A549 (cell line): ENCODE data around the gene COPS3. TPM values are rescaled to one million over a fixed set of nuclear protein-coding genes. Genes with fewer than 3 reads are reported as not detected.

ENCODE experiments used
- ATAC-seq, 2 experiments: fragments of 200-7000 bp in 1 of 2; fragments of >200 bp in 1 of 2; cut with Nextera tagmentation in 1 of 2; cut with Tn5 transposase in 1 of 2; 3 replicates each; pipeline versions ENCODE4 v1.8.0 to v1.9.1; 2018 to 2020; ENCODE audit warnings: mild to moderate bottlenecking in 1 of 2, moderate library complexity in 1 of 2
- CTCF ChIA-PET: fragments of 300-600 bp; sonication (Branson Sonifier 250); formaldehyde crosslinking; extraction: SDS; loops from one replicate; lab custom pipeline; 2021; ENCODE audit warnings: antibody characterized with exemption, inconsistent platforms; lab: Yijun Ruan, JAX
- POLR2A ChIA-PET: fragments of 350-600 bp; formaldehyde crosslinking; extraction: SDS; loops from one replicate; lab custom pipeline; 2021; ENCODE audit warnings: antibody characterized with exemption, inconsistent platforms; lab: Yijun Ruan, JAX
- DNase-seq, 2 experiments: peaks; one replicate each; pipeline versions ENCODE4 v3.0.0 to v3.0.0-alpha.2; 2011 to 2016; ENCODE audit warnings: low read depth in 1 of 2, low spot score in 1 of 2
- FAIRE-seq: peaks from 2 replicates; lab custom pipeline; 2011; peaks lifted over from hg19 to GRCh38; lab: Jason Lieb, UNC
- H3K27ac ChIP-seq, 2 experiments: fragments of >200 bp; sonication (Bioruptor Twin); formaldehyde crosslinking; 3 replicates each; pipeline ENCODE4 v1.5.1; 2016 to 2017
- H3K4me1 ChIP-seq: fragments of >200 bp; sonication (Bioruptor Twin); formaldehyde crosslinking; 3 replicates; pipeline ENCODE4 v1.6.1; 2016
- H3K4me2 ChIP-seq: fragments of >200 bp; sonication (Bioruptor Twin); formaldehyde crosslinking; 3 replicates; pipeline ENCODE4 v1.6.1; 2016
- H3K4me3 ChIP-seq: fragments of >200 bp; sonication (Bioruptor Twin); formaldehyde crosslinking; 3 replicates; pipeline ENCODE4 v1.5.1; 2016
- H3K9me3 ChIP-seq: fragments of >200 bp; sonication (Bioruptor Twin); formaldehyde crosslinking; 3 replicates; pipeline ENCODE4 v1.6.1; 2016
- BHLHE40 ChIP-seq: IDR thresholded peaks from 2 replicates; pipeline ENCODE4 v1.6.1; 2012; ENCODE audit warnings: low read depth, low read length, inconsistent platforms
- EHMT2 ChIP-seq: fragments of 200-600 bp; sonication (generic); IDR thresholded peaks from 2 replicates; pipeline ENCODE4 v1.6.1; 2016; ENCODE audit warnings: antibody characterized with exemption, low read depth, mild to moderate bottlenecking, moderate library complexity
- EP300 ChIP-seq, 2 experiments: fragments of >200 bp; sonication (Bioruptor Twin); formaldehyde crosslinking; IDR thresholded peaks; 2 replicates in 1 of 2; 3 replicates in 1 of 2; pipeline ENCODE4 v1.6.1; 2016 to 2017
- FOXS1 ChIP-seq: fragments of 250-450 bp; sonication (Bioruptor Pico); IDR thresholded peaks from 2 replicates; pipeline ENCODE4 v1.5.0; 2020; ENCODE audit warnings: mild to moderate bottlenecking, moderate library complexity
- HDAC2 ChIP-seq: fragments of 200-600 bp; sonication (generic); IDR thresholded peaks from 2 replicates; pipeline ENCODE4 v1.6.1; 2016
- HOXB5 ChIP-seq: fragments of 250-450 bp; sonication (Bioruptor Pico); IDR thresholded peaks from 2 replicates; pipeline ENCODE4 v1.5.0; 2020; ENCODE audit warnings: mild to moderate bottlenecking, moderate library complexity
- JUN ChIP-seq, 2 experiments: fragments of >200 bp; sonication (Bioruptor Twin); formaldehyde crosslinking; IDR thresholded peaks; 2 replicates in 1 of 2; 3 replicates in 1 of 2; pipeline ENCODE4 v1.6.1; 2016 to 2017
- KDM1A ChIP-seq: fragments of 200-600 bp; sonication (generic); IDR thresholded peaks from 2 replicates; pipeline ENCODE4 v1.6.1; 2016; ENCODE audit warnings: low read depth, mild to moderate bottlenecking
- MAFK ChIP-seq: fragments of 450-650 bp; IDR thresholded peaks from 2 replicates; pipeline ENCODE4 v1.6.1; 2014; ENCODE audit not compliant: partially characterized antibody
- MAZ ChIP-seq: fragments of 150-350 bp; IDR thresholded peaks from 2 replicates; pipeline ENCODE4 v1.6.1; 2014; ENCODE audit warnings: antibody characterized with exemption, low read depth, low read length, borderline replicate concordance
- NR3C1 ChIP-seq: fragments of >200 bp; sonication (Bioruptor Twin); formaldehyde crosslinking; IDR thresholded peaks from 3 replicates; pipeline ENCODE4 v1.6.1; 2017
- RAD21 ChIP-seq, 2 experiments: fragments of >200 bp in 1 of 2; sonication (Bioruptor Twin) in 1 of 2; formaldehyde crosslinking in 1 of 2; IDR thresholded peaks in 1 of 2; conservative IDR thresholded peaks in 1 of 2; 2 replicates in 1 of 2; 3 replicates in 1 of 2; pipeline ENCODE4 v1.6.1; 2012 to 2018; ENCODE audit warnings: inconsistent platforms in 1 of 2
- RNF2 ChIP-seq: fragments of 200-600 bp; sonication (generic); IDR thresholded peaks from 2 replicates; pipeline ENCODE4 v1.6.1; 2016; ENCODE audit warnings: low read depth, mild to moderate bottlenecking, antibody characterized with exemption, moderate library complexity, borderline replicate concordance
- SMC3 ChIP-seq: fragments of >200 bp; sonication (Bioruptor Twin); formaldehyde crosslinking; IDR thresholded peaks from 3 replicates; pipeline ENCODE4 v1.6.1; 2018; ENCODE audit warnings: inconsistent platforms
- TFCP2L1 ChIP-seq: fragments of 250-450 bp; sonication (Bioruptor Pico); IDR thresholded peaks from 2 replicates; pipeline ENCODE4 v1.5.0; 2021; ENCODE audit warnings: mild to moderate bottlenecking
- TP53 ChIP-seq: fragments of 250-450 bp; sonication (Bioruptor Pico); IDR thresholded peaks from 2 replicates; pipeline ENCODE4 v1.5.0; 2021; ENCODE audit warnings: mild to moderate bottlenecking, moderate library complexity
- ZC3H11A ChIP-seq: fragments of 450-650 bp; IDR thresholded peaks from 2 replicates; pipeline ENCODE4 v1.6.1; 2014; ENCODE audit warnings: antibody characterized with exemption, mild to moderate bottlenecking
- ZFP36 ChIP-seq: fragments of 450-650 bp; IDR thresholded peaks from 2 replicates; pipeline ENCODE4 v1.6.1; 2014; ENCODE audit warnings: borderline replicate concordance; ENCODE audit not compliant: partially characterized antibody
- ZNF302 ChIP-seq: fragments of 250-450 bp; sonication (Bioruptor Pico); IDR thresholded peaks from 2 replicates; pipeline ENCODE4 v1.9.0; 2021; ENCODE audit warnings: inconsistent platforms, mild to moderate bottlenecking, moderate library complexity
- WGBS: methylation state at CpG from one replicate; pipeline ENCODE4 v1.1.6; 2017; ENCODE audit errors: missing lambda C conversion rate; 5-methylcytosine and 5-hydroxymethylcytosine counted together
- polyA plus RNA-seq, 4 experiments: library from polyadenylated mRNA; depleted of rRNA in 3 of 4; stranded (reverse); fragments of >200 nt; fragmentation: RNase III in 1 of 4; extraction: RNeasy Plus Mini Kit Qiagen cat#74134 plus additional on column Dnase treatment in 1 of 4; gene quantifications; 2 replicates in 3 of 4; 3 replicates in 1 of 4; pipeline ENCODE4 v1.2.3, GENCODE V29; 2011 to 2017
- TF ChIP-seq, protein P1 (sequence below): fragments of >200 bp; sonication (Bioruptor Twin); formaldehyde crosslinking; IDR thresholded peaks from 3 replicates; pipeline ENCODE4 v1.6.1; 2016
- TF ChIP-seq, protein P2 (sequence below): IDR thresholded peaks from 2 replicates; pipeline ENCODE4 v1.6.1; 2012; ENCODE audit warnings: low read depth, borderline replicate concordance
- TF ChIP-seq, protein P3 (sequence below): fragments of >200 bp; sonication (Bioruptor Twin); formaldehyde crosslinking; IDR thresholded peaks from 3 replicates; pipeline ENCODE4 v1.5.1; 2016

COPS3 gene
- polyA plus RNA-seq, 2 of the 4 experiments (the other 2 are of a cell fraction), result 149 to 204 TPM

DNA sequence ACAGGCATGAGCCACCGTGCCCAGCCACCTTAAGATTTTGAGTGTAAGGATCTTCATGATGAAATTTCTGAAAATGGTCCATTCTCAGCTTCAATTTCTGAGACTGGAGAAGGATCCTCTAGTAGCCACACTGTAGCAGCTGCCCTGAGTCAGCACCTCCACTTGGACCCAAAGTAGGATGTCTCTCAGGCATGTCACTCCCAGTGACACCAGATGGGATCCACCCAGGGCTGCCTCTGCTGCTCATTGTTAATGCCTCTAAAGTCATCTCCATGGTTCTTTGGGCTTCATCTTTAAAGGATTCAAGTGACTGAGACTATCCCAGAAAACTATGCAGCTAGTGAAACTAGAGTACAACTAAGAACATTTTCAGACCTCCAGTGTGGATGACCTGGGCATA, 82.8 kb downstream of the COPS3 start:
- WGBS, result 100% methylated on average over 1 of the region's 1 CpG
- TF ChIP-seq RAD21 (conservative IDR thresholded peaks at IDR 0.05 in 1 of 2, IDR thresholded peaks at IDR 0.05 in 1 of 2) (no peak), TFCP2L1 (CRISPR knock-in tag) (no peak), SMC3 (no peak), EHMT2 (no peak), ZC3H11A (no peak), FOXS1 (CRISPR knock-in tag) (no peak)
- TF ChIP-seq, protein P1, sequence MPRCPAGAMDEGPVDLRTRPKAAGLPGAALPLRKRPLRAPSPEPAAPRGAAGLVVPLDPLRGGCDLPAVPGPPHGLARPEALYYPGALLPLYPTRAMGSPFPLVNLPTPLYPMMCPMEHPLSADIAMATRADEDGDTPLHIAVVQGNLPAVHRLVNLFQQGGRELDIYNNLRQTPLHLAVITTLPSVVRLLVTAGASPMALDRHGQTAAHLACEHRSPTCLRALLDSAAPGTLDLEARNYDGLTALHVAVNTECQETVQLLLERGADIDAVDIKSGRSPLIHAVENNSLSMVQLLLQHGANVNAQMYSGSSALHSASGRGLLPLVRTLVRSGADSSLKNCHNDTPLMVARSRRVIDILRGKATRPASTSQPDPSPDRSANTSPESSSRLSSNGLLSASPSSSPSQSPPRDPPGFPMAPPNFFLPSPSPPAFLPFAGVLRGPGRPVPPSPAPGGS, result no peak
- ATAC-seq, result peak; percentile 32 to 44; a peak in 3 of 6 replicates
- Histone ChIP-seq H3K9me3 (no peaks in the 10 kb centered on the region), H3K4me3 (no peak overlapping the region), H3K27ac (no peak overlapping the region), H3K4me1 (no peaks in the 10 kb centered on the region), H3K4me2 (no peak overlapping the region)
- no peak for DNase-seq
- ChIA-PET POLR2A (no interaction called here), CTCF (interaction anchor here (1.2 to 3.0 kb wide), 3 partner anchors 8 to 57 kb away, joined by 4 to 9 read pairs (median 8); no protein-coding TSS in a partner anchor)
- FAIRE-seq, result peak; percentile 13

DNA sequence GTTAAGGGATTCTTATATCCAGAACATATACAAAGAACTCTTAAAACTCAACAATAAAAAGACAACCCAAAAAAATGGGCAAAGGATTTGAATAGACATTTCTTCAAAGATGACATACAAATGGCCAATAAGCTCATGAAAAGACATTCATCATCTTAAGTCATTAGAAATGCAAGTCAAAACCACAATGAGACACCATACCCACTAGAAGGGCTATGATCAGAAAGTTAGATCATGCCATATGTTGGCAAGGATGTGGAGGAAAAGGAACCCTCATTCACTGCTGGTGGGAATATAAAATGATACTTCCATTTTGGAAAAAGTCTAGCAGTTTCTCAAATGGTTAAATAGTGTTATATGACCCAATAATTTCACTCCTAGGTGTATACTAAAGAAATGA, 84.3 kb downstream of the COPS3 start:
- no peak for DNase-seq
- peaks cover 4% of the 10 kb centered on the region; the same call in 2 of the 3 replicates for H3K4me1 ChIP-seq
- no peak overlapping the region for H3K4me3 ChIP-seq
- TF ChIP-seq KDM1A (no peak), RNF2 (no peak), ZNF302 (no peak), BHLHE40 (no peak), JUN (IDR thresholded peaks at IDR 0.05) (no peak), ZFP36 (no peak), EHMT2 (no peak), HDAC2 (no peak), EP300 (IDR thresholded peaks at IDR 0.05) (no peak), MAZ (no peak), MAFK (no peak), TP53 (CRISPR knock-in tag) (no peak), HOXB5 (CRISPR knock-in tag) (no peak), NR3C1 (no peak)
- TF ChIP-seq, protein P2, sequence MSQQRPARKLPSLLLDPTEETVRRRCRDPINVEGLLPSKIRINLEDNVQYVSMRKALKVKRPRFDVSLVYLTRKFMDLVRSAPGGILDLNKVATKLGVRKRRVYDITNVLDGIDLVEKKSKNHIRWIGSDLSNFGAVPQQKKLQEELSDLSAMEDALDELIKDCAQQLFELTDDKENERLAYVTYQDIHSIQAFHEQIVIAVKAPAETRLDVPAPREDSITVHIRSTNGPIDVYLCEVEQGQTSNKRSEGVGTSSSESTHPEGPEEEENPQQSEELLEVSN, result no peak
- TF ChIP-seq, protein P3, sequence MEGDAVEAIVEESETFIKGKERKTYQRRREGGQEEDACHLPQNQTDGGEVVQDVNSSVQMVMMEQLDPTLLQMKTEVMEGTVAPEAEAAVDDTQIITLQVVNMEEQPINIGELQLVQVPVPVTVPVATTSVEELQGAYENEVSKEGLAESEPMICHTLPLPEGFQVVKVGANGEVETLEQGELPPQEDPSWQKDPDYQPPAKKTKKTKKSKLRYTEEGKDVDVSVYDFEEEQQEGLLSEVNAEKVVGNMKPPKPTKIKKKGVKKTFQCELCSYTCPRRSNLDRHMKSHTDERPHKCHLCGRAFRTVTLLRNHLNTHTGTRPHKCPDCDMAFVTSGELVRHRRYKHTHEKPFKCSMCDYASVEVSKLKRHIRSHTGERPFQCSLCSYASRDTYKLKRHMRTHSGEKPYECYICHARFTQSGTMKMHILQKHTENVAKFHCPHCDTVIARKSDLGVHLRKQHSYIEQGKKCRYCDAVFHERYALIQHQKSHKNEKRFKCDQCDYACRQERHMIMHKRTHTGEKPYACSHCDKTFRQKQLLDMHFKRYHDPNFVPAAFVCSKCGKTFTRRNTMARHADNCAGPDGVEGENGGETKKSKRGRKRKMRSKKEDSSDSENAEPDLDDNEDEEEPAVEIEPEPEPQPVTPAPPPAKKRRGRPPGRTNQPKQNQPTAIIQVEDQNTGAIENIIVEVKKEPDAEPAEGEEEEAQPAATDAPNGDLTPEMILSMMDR, result no peak
- TF ChIP-seq, protein P1, result no peak
- no peak overlapping the region for H3K27ac ChIP-seq
- POLR2A ChIA-PET, result no interaction called here
- no peak for ATAC-seq
- FAIRE-seq, result peak; percentile 79
- H3K9me3 ChIP-seq, result no peaks in the 10 kb centered on the region
- CTCF ChIA-PET, result interaction anchor here (0.6 to 3.4 kb wide), 2 partner anchors 55 to 512 kb away, joined by 7 to 13 read pairs; no protein-coding TSS in a partner anchor
- no peak overlapping the region for H3K4me2 ChIP-seq

Other genes with a start within 250 kb of the COPS3 start
- gene MPRIP, start 238.8 kb downstream of the COPS3 start, polyA plus RNA-seq (2011; rRNA removed), result 147 and 200 TPM in 2 replicates
- 192 to 240 TPM (median 228 TPM) in 3 replicates for gene MPRIP, start 238.8 kb downstream of the COPS3 start, polyA plus RNA-seq (2017; fragmentation: RNase III; extraction: RNeasy Plus Mini Kit Qiagen cat#74134 plus additional on column Dnase treatment)
- gene PLD6, start 74.9 kb downstream of the COPS3 start, polyA plus RNA-seq (2011; rRNA removed), result 5.4 and 5.7 TPM in 2 replicates
- 5.6 to 6.6 TPM (median 5.6 TPM) in 3 replicates for gene PLD6, start 74.9 kb downstream of the COPS3 start, polyA plus RNA-seq (2017; fragmentation: RNase III; extraction: RNeasy Plus Mini Kit Qiagen cat#74134 plus additional on column Dnase treatment)
- gene FLCN, start 44.1 kb downstream of the COPS3 start, polyA plus RNA-seq (2011; rRNA removed), result 14.2 and 16.1 TPM in 2 replicates
- gene FLCN, start 44.1 kb downstream of the COPS3 start, polyA plus RNA-seq (2017; fragmentation: RNase III; extraction: RNeasy Plus Mini Kit Qiagen cat#74134 plus additional on column Dnase treatment), result 17.3 to 25.1 TPM (median 22.1 TPM) in 3 replicates
- 5.3 and 6.5 TPM in 2 replicates for gene NT5M, start 22.1 kb upstream of the COPS3 start, polyA plus RNA-seq (2011; rRNA removed)
- gene NT5M, start 22.1 kb upstream of the COPS3 start, polyA plus RNA-seq (2017; fragmentation: RNase III; extraction: RNeasy Plus Mini Kit Qiagen cat#74134 plus additional on column Dnase treatment), result 4.2 to 6.3 TPM (median 5.9 TPM) in 3 replicates
- 13.0 and 15.2 TPM in 2 replicates for gene MED9, start 195.8 kb upstream of the COPS3 start, polyA plus RNA-seq (2011; rRNA removed)
- gene MED9, start 195.8 kb upstream of the COPS3 start, polyA plus RNA-seq (2017; fragmentation: RNase III; extraction: RNeasy Plus Mini Kit Qiagen cat#74134 plus additional on column Dnase treatment), result 15.9 to 17.4 TPM (median 17.4 TPM) in 3 replicates
- gene RASD1, start 215.1 kb upstream of the COPS3 start, polyA plus RNA-seq (2011; rRNA removed), result 0.99 and 1.4 TPM in 2 replicates
- 0.77 to 0.92 TPM (median 0.80 TPM) in 3 replicates for gene RASD1, start 215.1 kb upstream of the COPS3 start, polyA plus RNA-seq (2017; fragmentation: RNase III; extraction: RNeasy Plus Mini Kit Qiagen cat#74134 plus additional on column Dnase treatment)